IPS-NIHi7 (cell line): Measurements from ENCODE around the gene GLRX3.

Experiments
- DNase-seq: peaks from one replicate; pipeline ENCODE4 v3.0.0; 2012; ENCODE audit warnings: mixed read lengths; ENCODE audit errors: extremely low spot score

GLRX3 gene

GRCh38 chr10:130137659-130138478, 1.7 kb downstream of the GLRX3 start:
- DNase-seq = no peak

DNA sequence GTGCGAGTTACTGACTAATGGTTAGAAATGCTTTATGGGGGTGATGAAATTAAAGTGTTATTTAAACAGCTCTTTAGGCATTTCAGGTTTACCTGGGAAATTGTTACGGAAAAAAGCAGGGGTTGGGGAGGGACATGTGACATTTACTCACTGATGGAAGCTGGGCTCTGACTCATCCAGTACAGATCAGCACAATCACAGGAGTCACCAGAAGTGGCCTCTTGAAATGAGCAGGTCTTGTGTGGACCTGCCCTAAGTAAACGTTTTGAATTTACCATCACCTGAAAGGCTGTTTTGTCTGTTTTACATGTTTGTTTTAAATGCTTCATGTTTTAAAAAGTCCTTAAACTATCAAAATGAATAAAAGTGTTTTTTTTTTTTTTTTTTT, 2.3 kb downstream of the GLRX3 start:
- DNase-seq = peak; percentile 32

GRCh38 chr10:130140425-130140824, 4.2 kb downstream of the GLRX3 start:
- no peak for DNase-seq

GRCh38 chr10:130141038-130141437, 4.8 kb downstream of the GLRX3 start:
- DNase-seq = no peak

GRCh38 chr10:130141460-130141859, 5.3 kb downstream of the GLRX3 start:
- DNase-seq = no peak

DNA sequence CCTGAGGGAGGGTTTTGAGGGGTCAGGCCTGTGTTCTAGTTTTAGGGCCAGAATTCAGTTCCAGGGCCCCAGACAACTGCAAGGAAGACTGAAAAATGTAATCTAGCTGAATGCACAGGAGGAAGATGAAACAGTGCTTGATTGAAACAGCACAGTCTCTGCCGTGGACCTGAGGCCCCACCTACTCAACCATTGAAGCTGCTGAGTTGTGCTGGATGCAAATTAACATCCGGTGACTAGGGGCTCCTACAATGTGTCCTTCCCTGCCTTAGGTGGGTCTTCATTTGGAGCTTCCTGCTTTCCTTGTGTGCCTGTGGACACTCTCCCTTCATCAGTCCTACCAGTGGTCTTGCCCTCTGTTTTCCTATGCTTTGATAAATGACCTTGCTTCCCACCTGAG, 5.7 kb downstream of the GLRX3 start:
- DNase-seq = no peak

GRCh38 chr10:130146042-130146441, 9.9 kb downstream of the GLRX3 start:
- DNase-seq = no peak

- DNase-seq = no peak
Observed at GRCh38 chr10:130159192-130159794, 23.1 kb downstream of the GLRX3 start.

GRCh38 chr10:130160775-130161174, 24.6 kb downstream of the GLRX3 start:
- DNase-seq = no peak

DNA sequence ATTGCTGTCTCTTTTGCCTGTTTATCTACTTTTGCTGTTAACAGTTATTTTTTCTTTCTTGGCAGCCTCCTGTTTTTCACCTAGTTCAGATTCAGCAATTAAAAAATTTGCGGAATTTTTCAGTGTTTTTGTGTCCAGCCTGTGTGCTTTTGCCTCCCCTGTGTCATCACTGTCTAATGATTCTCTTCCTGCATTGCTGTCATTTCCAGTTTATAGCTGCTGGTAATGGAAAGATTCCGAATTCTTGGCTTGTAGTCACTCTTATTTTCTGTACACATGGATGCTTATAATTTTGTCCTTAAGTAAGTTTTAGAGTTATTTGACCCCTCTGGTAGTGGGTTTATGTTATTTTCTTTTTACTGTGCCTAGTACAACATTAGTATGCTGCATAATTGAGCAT, 25.1 kb downstream of the GLRX3 start:
- no peak for DNase-seq

DNA sequence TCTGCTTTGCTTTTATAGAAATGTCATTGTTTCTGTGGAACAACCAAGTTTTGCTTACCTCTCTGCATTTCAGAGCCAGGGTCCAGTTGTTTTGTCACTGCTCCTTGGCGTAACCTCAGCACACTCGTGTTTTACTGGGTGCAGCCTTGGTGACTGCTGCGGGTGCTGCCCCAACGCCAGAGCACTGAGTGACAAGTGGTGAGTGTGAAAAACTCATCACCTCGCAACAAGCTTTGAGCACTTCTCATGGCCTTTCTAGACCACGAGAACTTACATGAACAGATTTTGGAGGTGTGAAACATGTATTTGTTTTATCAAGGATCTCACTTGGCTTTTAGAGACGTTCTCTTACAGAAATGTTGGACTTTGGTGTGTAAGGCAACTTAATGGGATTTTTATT, 31.0 kb downstream of the GLRX3 start:
- no peak for DNase-seq

GRCh38 chr10:130167707-130168106, 31.5 kb downstream of the GLRX3 start:
- no peak for DNase-seq

GRCh38 chr10:130169136-130169859, 33.1 kb downstream of the GLRX3 start:
- no peak for DNase-seq

- no peak for DNase-seq
Observed at GRCh38 chr10:130171196-130171595, 35.0 kb downstream of the GLRX3 start.

DNA sequence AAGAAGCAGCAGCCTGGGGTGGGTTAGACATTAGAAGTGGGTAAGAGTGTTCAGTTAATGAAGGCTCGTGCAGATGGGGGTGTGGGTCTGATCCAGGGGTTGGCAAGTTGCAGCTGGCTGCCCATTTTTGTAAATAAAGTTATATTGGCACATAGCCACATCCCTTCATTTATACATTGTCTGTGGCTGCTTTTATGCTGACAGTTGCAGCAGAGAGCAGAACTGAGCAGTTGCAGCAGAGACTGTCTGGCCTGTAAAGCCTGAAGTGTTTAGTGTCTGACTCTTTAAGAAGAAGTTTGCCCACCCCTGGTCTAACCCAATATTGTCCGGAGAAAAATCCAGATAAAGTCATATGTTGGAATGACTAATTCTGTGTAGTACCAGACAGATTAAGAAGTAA, 38.1 kb downstream of the GLRX3 start:
- DNase-seq = no peak

GRCh38 chr10:130175074-130175473, 38.9 kb downstream of the GLRX3 start:
- no peak for DNase-seq

GRCh38 chr10:130177250-130177649, 41.1 kb downstream of the GLRX3 start:
- no peak for DNase-seq

- peak; percentile 67 for DNase-seq
Observed at GRCh38 chr10:130179640-130180039, 43.4 kb downstream of the GLRX3 start.

DNA sequence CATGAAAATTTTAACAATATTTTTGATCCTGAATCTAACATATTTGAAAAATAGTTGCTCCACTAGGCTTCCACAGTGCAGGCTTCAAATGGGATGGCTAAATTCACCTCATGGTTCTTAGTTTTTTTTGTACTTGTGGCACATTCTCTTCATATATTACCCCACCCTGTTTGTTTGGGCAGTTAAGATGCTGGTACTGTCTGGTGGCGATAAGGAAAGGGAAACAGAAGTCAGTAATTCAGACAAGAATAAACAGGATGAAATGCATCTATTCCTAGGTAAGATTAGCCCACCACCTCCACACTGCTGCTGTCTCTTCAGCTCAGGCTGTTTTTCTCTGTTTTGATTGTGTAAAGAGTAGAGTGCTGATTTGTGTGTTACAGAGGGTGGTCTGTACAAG, 44.2 kb downstream of the GLRX3 start:
- DNase-seq = no peak

- DNase-seq = no peak
Observed at GRCh38 chr10:130181858-130182257, 45.7 kb downstream of the GLRX3 start.

- DNase-seq = no peak
Observed at GRCh38 chr10:130185591-130185990, 49.4 kb downstream of the GLRX3 start.

DNA sequence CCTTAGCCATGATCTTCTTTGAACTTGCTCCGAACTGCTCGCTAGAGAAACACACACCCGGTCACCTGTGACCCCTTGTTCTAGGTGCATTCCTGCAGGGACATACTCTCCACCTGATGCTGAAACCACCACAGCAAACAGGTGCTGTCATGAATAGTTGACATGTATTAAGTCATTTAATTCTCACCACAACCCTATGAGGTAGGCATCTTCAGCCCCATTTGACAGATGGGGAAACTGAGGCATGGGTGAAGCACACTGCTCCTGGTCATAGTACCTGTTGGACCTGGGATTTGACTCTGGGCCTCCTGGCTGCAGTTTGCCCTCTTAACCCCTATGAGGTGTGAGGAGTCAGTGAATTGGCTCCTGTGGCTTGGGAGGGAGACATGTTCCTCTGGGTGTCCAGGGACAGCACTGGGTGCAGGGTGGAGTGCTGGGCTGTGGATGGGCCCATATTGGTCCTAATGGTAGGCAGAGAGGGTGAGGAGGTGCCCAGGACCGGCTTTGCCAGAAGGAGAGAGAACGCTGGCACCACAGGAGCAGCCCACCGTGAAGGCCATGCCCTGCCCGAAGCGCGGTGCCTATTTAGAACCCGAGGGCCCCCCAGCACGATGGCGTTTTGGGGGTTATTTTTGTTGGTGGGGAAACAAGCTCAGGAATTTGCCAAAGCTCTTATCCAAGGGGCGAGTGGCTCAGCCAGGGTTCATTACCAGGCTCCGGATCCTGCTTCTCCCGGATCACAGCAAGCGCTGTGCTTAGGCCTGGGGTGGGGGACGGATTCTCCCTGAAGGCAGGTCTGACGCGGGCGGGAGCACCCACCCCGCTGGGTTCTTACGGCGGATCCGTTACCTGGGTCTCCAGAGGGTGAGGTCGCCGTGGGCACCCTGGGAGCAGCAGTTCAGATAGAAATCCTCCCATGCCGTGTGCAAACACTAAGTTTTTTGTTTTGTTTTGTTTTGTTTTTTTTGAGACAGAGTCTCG, 52.3 kb downstream of the GLRX3 start:
- no peak for DNase-seq
